ENCODE results near the gene H3-3A. TPM values are rescaled to one million over a fixed set of nuclear protein-coding genes. Genes with fewer than 3 reads are reported as not detected.

Gene H3-3A
- total RNA-seq, 1 experiment from 2014 or later = 635 TPM

DNA sequence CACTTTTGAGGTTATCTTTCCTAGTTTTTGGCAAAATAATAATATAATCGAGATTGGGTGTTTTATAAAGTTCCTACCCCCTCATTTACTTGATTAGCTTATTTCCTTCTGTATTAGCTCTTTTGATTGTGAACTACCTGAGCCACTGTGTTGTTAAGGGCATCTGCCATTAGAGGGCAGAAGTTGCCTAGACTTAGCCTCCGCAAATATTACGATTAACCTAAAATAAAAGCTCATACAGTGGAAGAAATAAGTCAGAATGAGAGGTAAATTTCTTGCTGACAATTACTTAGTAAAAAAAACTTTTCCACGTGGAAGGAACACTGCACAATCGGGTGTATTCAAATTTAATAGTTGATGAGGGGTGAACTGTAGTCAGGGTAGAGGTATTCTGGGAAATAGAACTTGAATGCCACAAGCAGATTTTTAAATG is 2.3 kb downstream of the H3-3A start:
- no peaks in the 10 kb centered on the region for H3K9me3 Mint-ChIP-seq (ENCODE audit: unreplicated experiment)
- ChIA-PET POLR2A (interaction anchor here (0.7 to 7.2 kb wide), 32 partner anchors 9 to 639 kb away, joined by 3 to 153 read pairs (median 5); partner anchors contain the start of genes PARP1, SDE2 and TMEM63A), CTCF (interaction anchor here (0.5 to 6.9 kb wide), 73 partner anchors 10 to 1693 kb away, joined by 3 to 134 read pairs (median 4); partner anchors contain the start of genes LIN9, PARP1, SDE2 and TMEM63A)
- H3K27ac Mint-ChIP-seq (ENCODE audit: low read depth, unreplicated experiment) = peak overlapping the region; percentile 99
- peaks cover 72% of the 10 kb centered on the region for H3K36me3 Mint-ChIP-seq (ENCODE audit: insufficient read depth, unreplicated experiment)
- no TSS peak for BruUV-seq (replicated peaks)
- intact Hi-C loops (cut with micrococcal nuclease) = loop anchor here (1.0 to 10.0 kb wide), 7 partner anchors 18 to 590 kb away; partner anchors contain the start of genes ACBD3 and PARP1
- H3K4me1 Mint-ChIP-seq (ENCODE audit: insufficient read depth, unreplicated experiment) = peaks cover 43% of the 10 kb centered on the region
- DNase-seq (ENCODE audit: unreplicated experiment) = peak; percentile 89
- peak overlapping the region; percentile 100 for H3K4me3 Mint-ChIP-seq (ENCODE audit: unreplicated experiment)
- no peaks in the 10 kb centered on the region for H3K27me3 Mint-ChIP-seq (ENCODE audit: insufficient read depth, unreplicated experiment)
- TF ChIP-seq, protein P1, sequence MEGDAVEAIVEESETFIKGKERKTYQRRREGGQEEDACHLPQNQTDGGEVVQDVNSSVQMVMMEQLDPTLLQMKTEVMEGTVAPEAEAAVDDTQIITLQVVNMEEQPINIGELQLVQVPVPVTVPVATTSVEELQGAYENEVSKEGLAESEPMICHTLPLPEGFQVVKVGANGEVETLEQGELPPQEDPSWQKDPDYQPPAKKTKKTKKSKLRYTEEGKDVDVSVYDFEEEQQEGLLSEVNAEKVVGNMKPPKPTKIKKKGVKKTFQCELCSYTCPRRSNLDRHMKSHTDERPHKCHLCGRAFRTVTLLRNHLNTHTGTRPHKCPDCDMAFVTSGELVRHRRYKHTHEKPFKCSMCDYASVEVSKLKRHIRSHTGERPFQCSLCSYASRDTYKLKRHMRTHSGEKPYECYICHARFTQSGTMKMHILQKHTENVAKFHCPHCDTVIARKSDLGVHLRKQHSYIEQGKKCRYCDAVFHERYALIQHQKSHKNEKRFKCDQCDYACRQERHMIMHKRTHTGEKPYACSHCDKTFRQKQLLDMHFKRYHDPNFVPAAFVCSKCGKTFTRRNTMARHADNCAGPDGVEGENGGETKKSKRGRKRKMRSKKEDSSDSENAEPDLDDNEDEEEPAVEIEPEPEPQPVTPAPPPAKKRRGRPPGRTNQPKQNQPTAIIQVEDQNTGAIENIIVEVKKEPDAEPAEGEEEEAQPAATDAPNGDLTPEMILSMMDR (IDR thresholded peaks at IDR 0.05; ENCODE audit: unreplicated experiment) = peak; percentile 76

- Mint-ChIP-seq H3K27me3 (ENCODE audit: insufficient read depth, unreplicated experiment) (no peaks in the 10 kb centered on the region), H3K36me3 (ENCODE audit: insufficient read depth, unreplicated experiment) (peaks cover 89% of the 10 kb centered on the region), H3K9me3 (ENCODE audit: unreplicated experiment) (no peaks in the 10 kb centered on the region), H3K27ac (ENCODE audit: low read depth, unreplicated experiment) (no peak overlapping the region), H3K4me3 (ENCODE audit: unreplicated experiment) (no peak overlapping the region), H3K4me1 (ENCODE audit: insufficient read depth, unreplicated experiment) (peaks cover 39% of the 10 kb centered on the region)
- DNase-seq (ENCODE audit: unreplicated experiment) = no peak
- intact Hi-C loops (cut with micrococcal nuclease) = loop anchor here (10.0 kb wide), 1 partner anchor 338 kb away; the partner anchor contains the start of gene PARP1
- ChIA-PET CTCF (interaction anchor here (1.0 to 6.9 kb wide), 11 partner anchors 10 to 182 kb away, joined by 3 to 134 read pairs (median 31); no protein-coding TSS in a partner anchor), POLR2A (interaction anchor here (0.7 to 7.2 kb wide), 12 partner anchors 11 to 130 kb away, joined by 3 to 103 read pairs (median 4); partner anchors contain the start of gene SDE2)
- TF ChIP-seq, protein P1 (IDR thresholded peaks at IDR 0.05; ENCODE audit: unreplicated experiment) = no peak
- no TSS peak for BruUV-seq (replicated peaks)
Observed at GRCh38 chr1:226066415-226067078, 4.0 kb downstream of the H3-3A start.

- no peaks in the 10 kb centered on the region for H3K9me3 Mint-ChIP-seq (ENCODE audit: unreplicated experiment)
- BruUV-seq (replicated peaks) = no TSS peak
- H3K27me3 Mint-ChIP-seq (ENCODE audit: insufficient read depth, unreplicated experiment) = no peaks in the 10 kb centered on the region
- peaks cover 99% of the 10 kb centered on the region for H3K36me3 Mint-ChIP-seq (ENCODE audit: insufficient read depth, unreplicated experiment)
- intact Hi-C loops (cut with micrococcal nuclease) = loop anchor here (10.0 kb wide), 1 partner anchor 335 kb away; the partner anchor contains the start of gene PARP1
- no peak for DNase-seq (ENCODE audit: unreplicated experiment)
- TF ChIP-seq, protein P1 (IDR thresholded peaks at IDR 0.05; ENCODE audit: unreplicated experiment) = no peak
- no peak overlapping the region for H3K27ac Mint-ChIP-seq (ENCODE audit: low read depth, unreplicated experiment)
- H3K4me3 Mint-ChIP-seq (ENCODE audit: unreplicated experiment) = no peak overlapping the region
- POLR2A ChIA-PET = interaction anchor here (7.2 kb wide), 1 partner anchor 12 kb away, joined by 99 read pairs; no protein-coding TSS in a partner anchor
- CTCF ChIA-PET = interaction anchor here (0.6 to 6.9 kb wide), 11 partner anchors 9 to 597 kb away, joined by 3 to 134 read pairs (median 4); no protein-coding TSS in a partner anchor
- peaks cover 38% of the 10 kb centered on the region for H3K4me1 Mint-ChIP-seq (ENCODE audit: insufficient read depth, unreplicated experiment)
Observed at GRCh38 chr1:226069811-226070489, 7.4 kb downstream of the H3-3A start.

DNA sequence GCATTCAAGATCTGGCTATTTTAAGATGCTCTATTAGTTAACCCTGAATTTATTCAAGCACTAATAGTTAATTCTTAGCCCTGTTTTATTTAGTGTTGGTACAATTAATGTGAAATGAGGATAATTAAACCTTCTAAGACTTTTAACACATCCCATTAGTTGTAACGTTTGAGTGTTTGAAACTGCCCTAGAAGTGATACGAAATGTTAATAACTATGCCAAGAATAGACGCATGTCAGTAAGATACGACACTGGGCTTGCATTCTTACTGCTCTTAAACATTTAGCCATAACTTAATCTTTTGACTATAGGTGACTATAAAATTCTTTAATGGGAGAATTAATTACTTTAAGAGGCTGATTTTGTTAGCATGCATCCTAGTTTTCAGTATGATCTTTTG is 9.8 kb downstream of the H3-3A start:
- CTCF ChIA-PET = interaction anchor here (0.6 kb wide), 1 partner anchor 125 kb away, joined by 3 read pairs; no protein-coding TSS in a partner anchor
- H3K27me3 Mint-ChIP-seq (ENCODE audit: insufficient read depth, unreplicated experiment) = no peaks in the 10 kb centered on the region
- H3K4me1 Mint-ChIP-seq (ENCODE audit: insufficient read depth, unreplicated experiment) = peaks cover 22% of the 10 kb centered on the region
- TF ChIP-seq, protein P1 (IDR thresholded peaks at IDR 0.05; ENCODE audit: unreplicated experiment) = no peak
- intact Hi-C loops (cut with micrococcal nuclease) = no loop called here
- H3K27ac Mint-ChIP-seq (ENCODE audit: low read depth, unreplicated experiment) = peak overlapping the region; percentile 36
- POLR2A ChIA-PET = interaction anchor here (1.0 to 1.5 kb wide), 2 partner anchors 11 kb away, joined by 5 to 8 read pairs; no protein-coding TSS in a partner anchor
- no TSS peak for BruUV-seq (replicated peaks)
- H3K9me3 Mint-ChIP-seq (ENCODE audit: unreplicated experiment) = no peaks in the 10 kb centered on the region
- peaks cover 81% of the 10 kb centered on the region for H3K36me3 Mint-ChIP-seq (ENCODE audit: insufficient read depth, unreplicated experiment)
- no peak overlapping the region for H3K4me3 Mint-ChIP-seq (ENCODE audit: unreplicated experiment)
- DNase-seq (ENCODE audit: unreplicated experiment) = no peak
